Measurements from ENCODE around the gene ZNF497.
"Not testable (repeated sequence)": the region's sequence is repeated elsewhere in the genome, so short reads cannot be mapped to it uniquely, and the experiment has no call there.

Gene ZNF497

GRCh38 chr19:58362272-58362994 lies at the start of gene ZNF497:
Gene ZNF497 (minus strand): TSS chr19:58362751. CDS start chr19:58357635, 5,116 bp downstream.
- peak; percentile 98 for DNase-seq

GRCh38 chr19:58409010-58409790 lies 46.6 kb upstream of the ZNF497 start:
- peak; percentile 44 for DNase-seq

- DNase-seq: peak; percentile 96
Measured at GRCh38 chr19:58408152-58409009, 45.8 kb upstream of the ZNF497 start, which contains the start of gene ZNF584. Gene ZNF584 (plus strand): TSS chr19:58408649. CDS start chr19:58409148, 499 bp downstream.

GRCh38 chr19:58407658-58408151 lies 45.2 kb upstream of the ZNF497 start:
- DNase-seq: no peak

GRCh38 chr19:58406818-58407657 lies 44.5 kb upstream of the ZNF497 start:
- no peak for DNase-seq

GRCh38 chr19:58403920-58404478 lies 41.4 kb upstream of the ZNF497 start:
- not testable (repeated sequence) for DNase-seq

- DNase-seq: no peak
Measured at GRCh38 chr19:58401840-58402421, 39.4 kb upstream of the ZNF497 start.

- peak; percentile 99 for DNase-seq
Measured at GRCh38 chr19:58400916-58401839, 38.6 kb upstream of the ZNF497 start.

GRCh38 chr19:58400316-58400915 lies 37.9 kb upstream of the ZNF497 start:
- no peak for DNase-seq

- no peak for DNase-seq
Measured at GRCh38 chr19:58399903-58400302, 37.4 kb upstream of the ZNF497 start.

- DNase-seq: no peak
Measured at GRCh38 chr19:58398545-58398944, 36.0 kb upstream of the ZNF497 start.

- no peak for DNase-seq
Measured at GRCh38 chr19:58398087-58398486, 35.5 kb upstream of the ZNF497 start.

GRCh38 chr19:58397533-58398037 lies 35.0 kb upstream of the ZNF497 start:
- DNase-seq: no peak

GRCh38 chr19:58396691-58397532 lies 34.4 kb upstream of the ZNF497 start:
- no peak for DNase-seq

GRCh38 chr19:58395979-58396627 lies 33.6 kb upstream of the ZNF497 start:
- no peak for DNase-seq

GRCh38 chr19:58395220-58395978 lies 32.8 kb upstream of the ZNF497 start, which contains the start of gene RNF225:
Gene RNF225 (plus strand): TSS chr19:58395656. CDS start chr19:58396090, 434 bp downstream.
- DNase-seq: peak; percentile 34

GRCh38 chr19:58394821-58395219 lies 32.3 kb upstream of the ZNF497 start:
- no peak for DNase-seq

Data from RPMI8226 (cell line).